ENCODE results near the gene CRABP2.

CRABP2 gene

DNA sequence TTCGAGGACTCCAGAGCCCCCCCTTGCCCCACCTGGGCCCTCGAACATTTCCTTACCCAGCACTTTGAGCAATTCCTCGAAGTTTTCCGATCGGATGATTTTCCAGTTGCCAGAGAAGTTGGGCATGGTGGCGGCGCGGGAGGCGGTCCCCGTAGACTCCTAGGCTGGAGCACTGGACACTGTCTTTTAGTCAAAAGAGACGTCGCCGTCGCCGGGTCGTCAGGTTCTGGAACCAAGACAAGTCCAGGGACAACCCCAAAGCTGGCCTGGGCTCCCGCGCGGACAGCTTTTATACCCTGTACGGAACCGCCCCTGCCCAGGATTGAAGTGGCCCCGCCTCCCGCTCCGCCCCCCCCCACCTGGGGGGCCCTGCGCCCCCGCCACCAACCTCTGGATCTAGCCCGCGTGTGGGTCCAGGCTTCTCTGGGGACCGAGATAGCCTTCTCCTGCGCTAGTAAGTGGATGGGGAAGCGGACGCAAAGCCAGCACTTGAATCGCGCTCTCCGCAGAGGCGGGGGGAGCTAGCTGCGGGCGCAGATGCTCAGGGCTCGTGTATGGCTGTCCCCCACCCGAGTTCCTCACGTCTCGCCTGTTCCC lies at the start of gene CRABP2:
TSS of gene CRABP2 (minus strand) at position 263 of the 597 bp plus-strand sequence. CDS start at position 126, 137 bp downstream.
- peak; percentile 42 for DNase-seq (ENCODE audit: low spot score)

DNA sequence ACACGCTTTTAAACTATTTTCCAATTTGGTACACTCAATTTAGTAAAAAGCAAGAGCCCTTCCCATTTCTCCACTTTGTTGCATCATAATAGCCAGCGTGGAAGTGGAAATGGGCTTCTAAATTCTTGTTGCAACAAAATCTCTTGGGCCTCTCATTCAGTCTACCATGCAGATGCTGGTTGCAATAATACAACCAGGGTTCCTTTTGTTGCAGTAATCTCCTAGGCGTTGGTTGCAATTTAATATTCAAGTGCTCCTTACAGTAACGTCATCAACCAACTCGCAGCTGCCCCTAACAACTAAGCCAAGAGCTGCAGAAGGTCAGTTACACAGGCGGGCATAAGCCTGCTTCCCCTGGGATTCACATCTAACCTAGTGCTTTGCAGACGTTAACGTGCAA lies 48.8 kb upstream of the CRABP2 start:
- DNase-seq (ENCODE audit: low spot score), result no peak

DNA sequence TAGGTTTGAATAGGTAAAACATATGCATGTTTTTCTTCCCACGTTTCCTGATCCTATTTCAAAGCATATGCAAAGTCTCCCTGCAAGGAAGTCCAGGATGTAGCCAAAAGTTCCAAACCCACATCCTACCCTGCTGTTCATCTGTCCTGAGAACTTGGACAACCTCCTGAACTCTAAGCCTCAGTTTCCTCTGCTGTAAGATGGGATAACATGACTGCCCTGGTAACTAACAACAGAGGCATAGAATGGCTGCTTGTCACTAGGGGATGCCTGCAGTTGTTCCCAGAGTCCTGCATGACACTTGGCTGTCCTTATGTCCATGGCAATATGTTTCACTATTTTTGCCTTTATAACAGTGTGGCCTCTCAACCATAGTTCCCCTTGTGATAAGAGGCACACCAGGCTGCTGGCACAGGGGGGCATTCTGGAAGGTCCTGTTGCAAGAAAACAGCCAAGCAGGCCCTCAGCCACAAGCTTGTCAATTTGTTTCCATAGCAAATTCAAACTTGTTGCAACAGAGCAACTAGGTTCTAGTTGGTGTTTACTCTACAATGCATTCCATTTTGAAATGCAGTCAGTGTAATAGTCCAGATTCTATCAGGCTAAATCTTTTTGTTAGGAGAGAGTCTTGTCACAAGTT lies 47.6 kb upstream of the CRABP2 start:
- DNase-seq (ENCODE audit: low spot score), result no peak

DNA sequence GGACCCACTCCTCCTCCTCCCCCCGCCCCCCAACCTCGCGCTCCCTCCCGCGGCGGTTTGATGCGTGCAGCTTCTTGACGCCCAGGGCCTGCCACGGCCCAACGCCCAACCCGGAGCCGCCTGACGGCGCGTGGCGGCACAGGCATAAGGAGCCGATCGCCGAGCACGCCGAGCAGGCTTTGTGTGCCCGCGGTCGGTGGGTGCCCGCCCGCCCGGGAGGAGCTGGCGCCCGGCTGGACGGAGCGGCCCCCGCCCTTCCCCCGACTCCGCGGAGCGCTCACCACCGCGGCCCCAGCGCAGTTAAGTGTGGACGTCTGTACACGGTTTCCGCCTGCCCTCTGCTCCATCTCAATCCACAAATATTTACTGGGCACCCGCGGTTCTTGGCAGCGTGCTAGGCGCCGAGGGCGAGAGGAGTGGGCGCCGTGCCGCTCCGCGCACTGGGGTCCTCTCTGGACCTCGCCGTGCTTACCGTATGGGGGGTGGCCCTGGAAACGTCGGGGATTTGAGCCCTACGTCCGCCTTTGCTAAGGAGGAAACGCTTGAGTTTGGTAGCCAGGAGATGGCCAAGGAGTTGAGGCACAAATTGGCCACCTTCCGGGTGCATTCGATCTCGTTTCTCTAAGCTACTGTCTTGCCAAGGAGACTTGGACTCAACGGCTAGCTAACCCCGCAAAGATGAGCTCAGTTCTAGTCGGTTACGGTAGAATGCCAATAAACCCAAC lies 46.5 kb upstream of the CRABP2 start:
- peak; percentile 94 for DNase-seq (ENCODE audit: low spot score)

DNA sequence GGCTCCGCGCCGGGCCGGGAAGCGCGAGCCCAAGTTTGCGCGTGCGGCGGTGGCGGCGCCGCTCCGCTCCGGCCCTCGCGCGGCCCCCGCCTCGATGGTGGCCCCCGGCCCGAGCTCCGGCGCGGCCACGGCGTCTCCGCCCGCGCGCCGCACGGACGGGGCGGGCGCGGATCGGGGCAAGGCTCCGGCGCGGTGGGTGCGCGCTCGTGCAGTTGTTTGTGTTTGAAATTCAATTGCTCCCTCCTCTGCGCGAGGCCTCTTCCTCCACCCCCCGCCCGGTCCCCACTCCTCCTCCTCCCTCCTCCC lies 46.0 kb upstream of the CRABP2 start, which contains the start of gene HDGF:
TSS of gene HDGF (minus strand) at position 225 of the 306 bp plus-strand sequence. CDS start 246 bp downstream, outside the sequence.
- DNase-seq (ENCODE audit: low spot score), result no peak

DNA sequence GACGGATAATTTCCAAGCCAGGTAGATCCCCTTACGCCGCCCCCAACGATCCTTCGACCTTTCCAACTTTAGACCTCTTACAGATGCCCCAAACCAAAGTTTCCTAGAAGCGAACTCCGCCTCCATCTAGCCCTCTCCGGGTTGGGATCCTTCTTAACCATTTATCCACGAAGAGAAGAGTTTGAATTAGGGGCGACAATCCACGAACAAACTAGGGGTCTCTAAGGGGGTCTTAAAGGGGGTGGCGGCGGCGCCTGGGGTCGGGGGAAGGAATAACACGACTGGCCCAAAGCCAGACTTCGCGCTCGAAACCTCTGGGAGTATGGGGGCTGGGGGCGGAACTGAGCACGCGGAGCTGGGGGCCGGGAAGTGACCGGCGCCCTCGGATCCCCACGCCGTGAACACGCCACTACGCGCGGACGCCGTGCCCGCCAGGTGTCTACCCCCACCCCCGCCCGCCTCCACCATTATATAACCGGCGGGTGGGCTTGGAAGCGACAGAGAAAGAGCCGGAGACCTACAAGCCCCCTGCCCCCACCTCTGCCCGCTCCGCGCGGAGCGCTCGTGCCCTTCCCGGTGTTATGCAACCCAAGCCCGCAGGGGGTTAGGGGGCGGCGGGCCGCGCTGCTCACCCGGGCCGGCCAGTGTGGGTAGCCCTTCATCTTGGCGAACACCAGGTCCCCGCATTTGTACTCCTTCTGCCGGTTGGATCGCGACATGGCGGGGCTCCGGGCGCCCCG lies 45.5 kb upstream of the CRABP2 start:
- peak; percentile 53 for DNase-seq (ENCODE audit: low spot score)

DNA sequence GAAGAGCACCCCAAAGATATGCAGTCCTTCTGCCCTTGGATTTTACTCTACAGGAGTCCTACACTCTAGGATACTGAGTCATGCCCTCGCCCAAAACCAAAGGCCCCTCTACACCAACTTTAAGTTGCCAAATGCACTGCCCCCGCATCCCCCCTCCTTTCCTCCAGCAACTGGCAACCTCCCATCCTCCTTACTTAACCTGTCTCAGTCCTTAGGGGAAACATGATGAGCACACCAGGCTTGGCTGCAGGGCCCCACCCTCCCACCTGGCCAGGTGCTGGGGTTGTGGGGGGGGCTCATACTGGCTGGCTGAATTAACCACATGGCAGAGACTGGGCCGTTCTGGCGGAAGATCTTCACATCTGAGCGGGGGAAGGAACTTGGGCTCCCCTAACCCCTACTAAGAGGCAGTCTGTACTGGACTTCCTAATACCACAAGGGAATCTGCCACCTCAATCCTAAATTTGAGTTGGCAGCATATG lies 44.8 kb upstream of the CRABP2 start:
- no peak for DNase-seq (ENCODE audit: low spot score)

DNA sequence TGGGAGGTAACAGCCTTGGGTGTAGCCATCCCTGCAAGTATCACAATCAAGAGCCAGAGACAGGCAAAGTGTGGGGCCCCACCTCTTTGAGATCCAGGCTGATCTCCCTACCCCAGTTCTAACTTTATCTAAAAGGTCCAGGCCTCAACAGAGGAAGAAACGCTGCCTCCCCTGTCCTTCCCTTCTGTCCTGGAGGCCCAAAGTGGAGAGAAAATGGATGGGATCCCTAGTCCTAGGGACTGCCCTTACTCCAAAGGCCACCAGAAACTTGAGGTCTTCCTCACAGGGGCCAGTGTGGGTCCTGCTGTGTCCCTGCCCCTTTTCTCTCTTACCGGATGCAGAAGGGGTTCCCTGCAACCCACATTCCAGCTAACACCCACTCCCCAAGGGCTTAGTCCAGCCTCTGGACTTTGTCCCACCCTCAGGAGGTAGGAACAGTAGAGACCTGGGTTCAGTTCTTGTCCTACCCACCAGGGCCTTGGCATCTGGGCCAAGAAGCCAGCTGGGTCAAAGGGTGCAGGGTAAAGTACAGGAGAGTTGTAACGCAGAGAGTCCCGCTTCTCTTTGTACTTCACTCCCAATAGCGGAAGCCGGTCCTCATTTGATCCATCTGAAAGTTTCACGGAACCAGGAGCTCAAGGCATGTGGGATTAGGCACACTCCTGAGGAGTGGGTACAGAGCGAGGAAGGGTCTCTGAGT lies 44.2 kb upstream of the CRABP2 start:
- no peak for DNase-seq (ENCODE audit: low spot score)

DNA sequence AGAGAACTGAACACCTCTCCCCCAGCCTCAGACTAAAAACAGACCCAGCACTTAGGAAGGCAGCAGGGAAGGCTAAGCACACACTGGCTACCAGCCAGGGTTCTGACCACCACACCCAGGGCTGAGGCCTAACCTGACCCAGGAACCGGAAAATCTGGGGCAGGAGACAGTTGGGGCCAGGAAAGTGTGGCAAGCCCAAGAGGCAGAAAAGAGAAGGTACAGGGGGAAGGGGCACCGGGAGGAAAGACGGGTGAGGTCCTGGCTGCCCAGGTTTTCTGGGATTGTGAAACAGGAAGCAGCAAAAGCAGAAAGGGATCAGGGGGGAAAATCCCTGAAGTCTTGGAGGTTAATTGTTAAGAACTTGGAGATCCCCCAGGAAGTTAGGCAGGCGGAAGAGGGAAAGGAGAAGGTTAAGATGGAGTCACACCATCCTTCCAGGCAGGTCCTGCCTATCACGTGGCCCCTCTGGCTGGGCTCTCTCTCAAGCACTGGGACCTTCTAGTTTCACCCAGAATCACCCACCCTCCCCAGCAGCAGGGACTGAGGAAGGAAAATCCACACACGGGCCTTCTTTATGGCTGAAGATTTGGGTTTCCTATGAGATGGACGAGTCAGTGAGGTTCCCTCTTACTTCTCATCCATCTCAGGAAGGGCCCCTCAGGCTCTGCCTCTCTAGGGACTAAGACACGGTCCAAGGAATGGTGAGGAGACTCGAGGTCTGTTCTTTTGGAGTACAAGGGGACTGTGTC lies 43.5 kb upstream of the CRABP2 start:
- DNase-seq (ENCODE audit: low spot score), result peak; percentile 29

DNA sequence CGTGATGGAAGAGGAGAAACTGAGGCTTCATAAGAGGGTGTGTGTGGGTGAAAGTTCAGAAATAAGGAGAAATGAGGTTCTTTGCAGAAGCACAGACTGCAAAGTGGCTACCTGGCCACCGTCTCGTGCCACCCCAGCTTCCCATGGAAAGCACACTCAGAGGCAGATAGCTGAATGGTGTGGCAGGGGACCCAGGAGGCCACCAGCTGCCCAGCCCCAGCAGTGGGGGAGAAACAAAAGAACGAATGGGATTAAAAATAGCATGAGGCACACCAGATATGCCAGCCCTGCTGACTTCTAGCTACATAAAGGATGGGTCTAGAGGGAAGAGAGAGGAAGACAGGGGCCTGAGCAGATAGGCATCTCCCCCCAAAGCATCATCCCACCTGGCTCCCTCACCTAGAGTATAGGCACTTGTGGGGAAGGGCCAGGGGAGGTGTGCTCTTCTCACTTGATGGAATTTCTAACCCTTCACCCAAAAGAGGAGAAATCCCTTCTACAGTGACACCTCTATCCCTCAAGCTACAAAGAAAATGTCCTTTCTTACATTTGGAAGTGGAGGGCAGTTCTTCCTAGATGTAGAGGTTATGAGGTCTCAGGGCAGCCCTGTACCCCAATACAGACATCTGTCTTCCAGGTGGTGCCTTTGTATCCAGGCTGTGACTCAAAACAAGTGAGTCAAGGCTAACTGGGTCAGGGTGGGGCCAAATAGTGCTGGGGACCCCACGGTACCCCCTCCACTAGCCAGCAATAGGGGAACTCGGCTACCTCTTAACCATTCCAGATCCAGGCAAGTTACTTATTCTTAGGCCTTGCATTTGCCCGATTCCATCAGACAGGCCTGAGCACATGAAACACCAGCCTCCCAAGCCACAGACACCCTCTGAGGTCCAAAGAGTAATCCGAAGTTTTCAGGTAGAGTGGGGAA lies 42.6 kb upstream of the CRABP2 start:
- no peak for DNase-seq (ENCODE audit: low spot score)

DNA sequence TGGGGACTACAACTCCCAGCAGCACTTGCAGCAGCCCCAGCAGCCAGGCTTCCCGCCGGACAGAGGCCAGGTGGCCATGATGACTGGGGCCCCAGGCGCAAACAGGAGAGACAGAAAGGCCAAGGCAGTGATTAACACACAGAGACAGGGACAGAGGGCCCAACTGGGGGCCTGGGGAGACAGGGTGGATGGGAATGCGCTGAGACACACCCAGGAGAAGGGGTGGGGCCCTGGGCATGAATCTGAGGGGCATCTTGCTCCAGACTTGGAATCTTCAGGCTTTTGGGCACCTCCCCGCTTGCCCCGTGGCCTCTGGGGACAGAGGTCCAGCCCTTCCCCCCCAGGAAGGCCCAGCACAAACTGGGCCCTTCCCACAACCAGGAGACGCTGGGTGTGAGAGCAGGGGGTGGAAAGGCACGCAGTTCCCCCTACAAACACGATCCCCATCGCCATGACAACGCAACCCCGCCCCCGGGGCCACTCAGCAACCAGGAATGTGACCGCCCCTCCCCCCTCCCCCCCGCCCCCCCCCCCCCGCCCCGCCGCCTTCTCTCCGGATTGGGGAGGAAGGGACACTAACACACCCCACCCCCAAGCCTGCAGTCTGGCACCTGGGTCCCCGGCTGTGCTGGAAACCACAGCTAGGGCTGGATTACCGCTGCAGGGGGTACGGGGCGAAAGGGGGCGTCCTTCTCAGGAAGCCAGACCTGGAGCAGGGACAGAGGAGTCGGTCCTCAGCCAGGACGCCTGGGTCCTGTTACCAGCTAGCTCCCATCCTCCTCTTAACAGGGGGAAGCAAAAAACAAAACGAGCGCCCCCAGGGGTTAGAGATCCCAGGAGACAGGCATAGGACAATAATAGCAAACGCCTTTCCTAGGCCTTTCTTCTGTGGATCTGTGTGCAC lies 41.6 kb upstream of the CRABP2 start:
- peak; percentile 96 for DNase-seq (ENCODE audit: low spot score)

DNA sequence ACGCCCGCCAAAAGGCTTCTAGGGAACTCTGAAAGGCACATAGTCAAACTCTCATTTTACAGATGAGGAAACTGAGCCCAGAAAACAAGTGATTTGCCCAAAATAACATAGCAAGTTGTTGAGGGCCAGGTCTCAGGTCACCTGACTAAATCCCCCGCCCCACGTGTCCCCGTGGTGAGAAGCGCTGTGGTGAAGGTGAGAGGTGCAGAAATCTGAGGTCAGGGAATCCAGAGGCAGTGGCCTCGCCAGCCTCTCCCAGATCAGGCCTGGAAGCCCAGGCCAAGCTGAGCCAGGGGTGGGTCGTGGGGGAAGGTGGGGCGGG lies 41.0 kb upstream of the CRABP2 start:
- no peak for DNase-seq (ENCODE audit: low spot score)

DNA sequence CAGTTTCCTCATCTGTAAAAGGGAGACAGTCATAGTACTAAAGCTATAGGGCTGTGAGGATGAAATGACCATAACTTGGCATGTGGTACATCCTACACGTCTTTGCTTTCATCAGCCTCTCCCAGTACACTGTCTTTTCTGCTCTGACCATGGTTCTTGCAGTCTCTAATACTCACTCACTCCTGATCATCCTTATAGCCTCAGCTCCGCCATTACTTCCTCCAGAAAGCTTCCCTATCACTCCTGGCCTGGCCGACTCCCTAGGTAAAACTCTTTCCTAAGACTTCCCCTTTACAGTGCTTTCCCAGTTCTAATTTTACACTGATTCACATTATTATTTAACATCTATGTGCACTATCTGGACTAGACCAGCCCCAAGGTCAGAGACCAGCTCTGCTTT lies 40.5 kb upstream of the CRABP2 start:
- no peak for DNase-seq (ENCODE audit: low spot score)

DNA sequence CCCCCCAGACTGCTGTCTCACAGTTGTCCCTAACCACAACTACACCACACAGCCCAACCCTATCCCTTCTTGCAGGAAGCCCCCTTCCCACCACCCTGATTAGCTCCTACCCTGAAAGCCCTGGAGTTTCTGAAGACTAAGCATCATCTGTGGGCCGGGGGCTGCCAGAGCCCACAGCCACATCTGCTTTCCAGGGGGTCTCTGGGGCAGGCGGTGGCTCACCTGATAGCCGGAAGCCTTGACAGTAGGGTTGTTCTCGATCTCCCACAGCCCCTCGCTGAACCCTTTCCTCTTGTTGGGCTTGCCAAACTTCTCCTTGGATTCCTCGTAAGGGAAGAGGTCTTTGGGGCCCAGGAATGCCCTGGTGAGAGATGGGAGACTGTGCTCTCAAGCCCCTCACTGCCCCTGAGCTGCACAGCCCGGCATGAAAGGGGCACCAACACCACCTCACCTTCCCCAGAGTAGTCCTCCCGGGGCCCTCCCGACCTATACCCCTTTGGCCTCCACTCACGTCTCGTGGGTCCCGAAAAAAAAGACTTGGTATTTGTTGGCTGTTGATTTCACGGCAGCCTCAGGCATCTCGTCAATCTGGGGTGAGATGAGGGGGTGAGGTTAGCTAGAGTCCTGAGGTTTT lies 39.5 kb upstream of the CRABP2 start:
- no peak for DNase-seq (ENCODE audit: low spot score)

DNA sequence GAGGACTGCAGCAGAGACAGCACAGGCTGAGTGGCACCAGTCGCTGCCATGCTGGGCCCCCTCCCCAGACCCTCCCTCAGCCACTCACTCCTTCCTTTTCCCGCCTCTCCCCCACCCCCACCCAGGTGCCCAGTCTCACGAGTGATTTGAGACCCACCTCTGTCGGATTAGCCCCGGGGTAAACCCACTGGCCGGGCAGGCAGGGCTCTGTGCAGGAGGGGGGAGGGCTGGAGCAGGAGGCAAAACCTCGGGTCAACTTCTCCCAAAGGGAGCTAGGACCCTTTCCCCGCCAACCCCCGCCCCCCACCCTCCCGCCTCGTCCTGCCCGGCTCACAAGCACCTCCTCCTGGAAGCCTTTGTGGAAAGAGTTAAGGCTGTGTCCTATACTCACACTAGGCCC lies 39.0 kb upstream of the CRABP2 start:
- no peak for DNase-seq (ENCODE audit: low spot score)

DNA sequence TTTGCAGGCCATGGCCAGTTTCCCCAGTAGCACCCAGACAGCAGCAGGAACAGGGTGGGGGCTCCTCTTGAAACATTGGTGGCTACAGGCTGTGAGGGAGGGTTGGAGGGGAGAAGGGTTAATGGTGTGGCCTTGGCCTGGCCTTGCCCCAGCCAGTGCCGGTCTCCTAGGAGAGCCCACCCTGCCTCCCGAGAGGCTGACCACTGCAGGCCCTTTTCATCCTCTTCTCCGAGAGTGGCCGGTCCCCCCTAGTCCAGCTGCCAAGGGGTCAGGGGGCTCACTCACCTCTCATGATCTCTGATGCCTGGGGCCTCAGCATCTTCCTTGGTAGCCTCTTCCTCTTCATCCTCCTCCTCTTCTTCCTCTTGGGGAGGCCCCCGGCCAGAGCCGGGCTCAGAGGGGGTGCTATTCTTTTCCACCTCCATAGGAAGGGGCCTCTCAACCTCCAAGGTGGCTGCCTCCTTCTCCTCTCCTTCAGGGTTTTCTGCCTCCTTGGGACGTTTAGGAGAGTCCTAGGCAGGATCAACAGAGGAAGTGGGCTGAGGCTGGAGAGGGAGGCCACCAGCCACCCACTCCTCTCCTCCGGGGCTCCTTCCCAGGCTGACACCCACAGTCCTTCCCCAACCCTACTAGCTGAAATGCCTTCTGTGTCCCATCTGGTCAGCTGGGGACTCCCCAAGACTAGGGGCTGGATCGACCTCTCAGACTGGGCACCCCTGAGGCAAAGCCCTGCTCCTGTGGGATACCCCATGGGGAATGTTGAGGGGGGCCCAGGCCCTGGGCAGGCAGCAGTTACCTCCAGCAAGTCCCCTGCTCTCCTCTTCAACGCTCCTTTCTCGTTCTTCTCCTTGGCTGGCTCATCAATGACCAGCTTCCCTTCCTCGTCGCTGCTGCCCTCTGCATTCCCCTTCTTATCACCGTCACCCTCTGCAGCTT lies 38.3 kb upstream of the CRABP2 start:
- DNase-seq (ENCODE audit: low spot score), result no peak

DNA sequence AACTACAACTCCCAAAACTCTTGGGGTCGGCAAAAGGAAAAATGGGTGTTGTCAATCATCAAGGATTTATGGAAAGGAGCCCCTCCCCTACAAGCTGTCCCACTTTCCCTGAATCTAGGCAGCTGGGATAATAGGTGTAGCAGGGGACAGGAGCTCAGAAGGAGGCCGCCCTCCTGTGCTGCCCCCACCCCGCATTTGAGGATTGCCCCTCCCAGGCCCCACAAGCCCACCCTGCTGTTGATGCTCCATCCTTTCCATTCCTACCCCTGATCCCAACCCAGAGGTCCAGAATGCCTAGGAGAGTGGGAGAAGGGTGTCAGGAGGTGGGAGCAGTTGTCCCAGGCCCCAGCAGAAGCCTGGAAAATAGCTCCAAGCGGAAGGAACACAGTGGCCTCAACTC lies 37.4 kb upstream of the CRABP2 start:
- DNase-seq (ENCODE audit: low spot score), result no peak

DNA sequence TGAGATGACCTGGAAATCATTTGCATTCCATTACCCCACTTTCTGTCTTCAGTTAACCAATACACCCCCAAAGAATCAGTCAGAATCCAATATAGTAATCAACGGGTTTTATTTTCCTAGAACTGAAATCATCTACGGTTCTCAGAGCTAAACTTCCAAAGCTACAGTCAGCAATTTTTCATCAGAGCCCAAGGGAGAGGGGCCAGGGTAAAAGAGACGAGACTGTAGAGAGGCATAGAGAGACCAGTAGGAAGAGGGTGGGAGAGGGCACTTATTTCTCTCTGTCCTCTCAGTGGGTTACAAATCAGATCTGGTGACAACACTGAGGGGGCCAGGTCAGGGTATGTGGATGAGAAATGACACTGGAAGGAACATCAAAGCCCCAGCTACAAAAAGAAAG lies 36.6 kb upstream of the CRABP2 start:
- DNase-seq (ENCODE audit: low spot score), result no peak
